Suppressor macrophage (primary cell): Measurements from ENCODE around the gene KDM4C.
A peak's percentile ranks its signal among the peaks of the same experiment; 100 is the strongest.

Experiments
- DNase-seq, 4 experiments: peaks; one replicate each; pipeline ENCODE4 v3.0.0-alpha.2; 2020 to 2022

The KDM4C gene

GRCh38 chr9:7108936-7109335, 351.2 kb downstream of the KDM4C start:
- DNase-seq: no peak

- no peak for DNase-seq
These were observed 353.6 kb downstream of the KDM4C start for GRCh38 chr9:7111413-7111812.

- no peak for DNase-seq
These were observed 357.8 kb downstream of the KDM4C start for GRCh38 chr9:7115606-7116005.

- no peak for DNase-seq
These were observed 360.1 kb downstream of the KDM4C start for GRCh38 chr9:7117676-7118561.

GRCh38 chr9:7118633-7119032, 360.9 kb downstream of the KDM4C start:
- DNase-seq: no peak

GRCh38 chr9:7119612-7120011, 361.8 kb downstream of the KDM4C start:
- DNase-seq: no peak

- peak in 3 of 4 experiments; percentile 6 to 36 (median 30) for DNase-seq
These were observed 363.3 kb downstream of the KDM4C start for GRCh38 chr9:7121055-7121454.

- DNase-seq: peak in 1 of 4 experiments; percentile 2
These were observed 363.9 kb downstream of the KDM4C start for GRCh38 chr9:7121664-7122063.

GRCh38 chr9:7123743-7124142, 366.0 kb downstream of the KDM4C start:
- no peak for DNase-seq

- DNase-seq: no peak
These were observed 367.5 kb downstream of the KDM4C start for GRCh38 chr9:7125231-7125630.

- no peak for DNase-seq
These were observed 371.6 kb downstream of the KDM4C start for GRCh38 chr9:7129391-7129790.

GRCh38 chr9:7130266-7130820, 372.6 kb downstream of the KDM4C start:
- DNase-seq: no peak

GRCh38 chr9:7132605-7133004, 374.8 kb downstream of the KDM4C start:
- DNase-seq: no peak

- no peak for DNase-seq
These were observed 378.0 kb downstream of the KDM4C start for GRCh38 chr9:7135735-7136134.

GRCh38 chr9:7137040-7137439, 379.3 kb downstream of the KDM4C start:
- DNase-seq: no peak

- no peak for DNase-seq
These were observed 379.8 kb downstream of the KDM4C start for GRCh38 chr9:7137571-7137970.

- no peak for DNase-seq
These were observed 382.1 kb downstream of the KDM4C start for GRCh38 chr9:7139886-7140285.

- no peak for DNase-seq
These were observed 382.6 kb downstream of the KDM4C start for GRCh38 chr9:7140401-7140800.

- DNase-seq: no peak
These were observed 385.9 kb downstream of the KDM4C start for GRCh38 chr9:7143645-7144200.

- DNase-seq: no peak
These were observed 386.7 kb downstream of the KDM4C start for GRCh38 chr9:7144265-7145046.

GRCh38 chr9:7145361-7146069, 387.7 kb downstream of the KDM4C start:
- no peak for DNase-seq

GRCh38 chr9:7146582-7146981, 388.8 kb downstream of the KDM4C start:
- no peak for DNase-seq
